IPS-NIHi7 (cell line): Measurements from ENCODE around the gene E2F2.
A peak's percentile ranks its signal among the peaks of the same experiment; 100 is the strongest.

ENCODE experiments used
- DNase-seq: peaks from one replicate; pipeline ENCODE4 v3.0.0; 2012; ENCODE audit warnings: mixed read lengths; ENCODE audit errors: extremely low spot score

Gene E2F2

DNA sequence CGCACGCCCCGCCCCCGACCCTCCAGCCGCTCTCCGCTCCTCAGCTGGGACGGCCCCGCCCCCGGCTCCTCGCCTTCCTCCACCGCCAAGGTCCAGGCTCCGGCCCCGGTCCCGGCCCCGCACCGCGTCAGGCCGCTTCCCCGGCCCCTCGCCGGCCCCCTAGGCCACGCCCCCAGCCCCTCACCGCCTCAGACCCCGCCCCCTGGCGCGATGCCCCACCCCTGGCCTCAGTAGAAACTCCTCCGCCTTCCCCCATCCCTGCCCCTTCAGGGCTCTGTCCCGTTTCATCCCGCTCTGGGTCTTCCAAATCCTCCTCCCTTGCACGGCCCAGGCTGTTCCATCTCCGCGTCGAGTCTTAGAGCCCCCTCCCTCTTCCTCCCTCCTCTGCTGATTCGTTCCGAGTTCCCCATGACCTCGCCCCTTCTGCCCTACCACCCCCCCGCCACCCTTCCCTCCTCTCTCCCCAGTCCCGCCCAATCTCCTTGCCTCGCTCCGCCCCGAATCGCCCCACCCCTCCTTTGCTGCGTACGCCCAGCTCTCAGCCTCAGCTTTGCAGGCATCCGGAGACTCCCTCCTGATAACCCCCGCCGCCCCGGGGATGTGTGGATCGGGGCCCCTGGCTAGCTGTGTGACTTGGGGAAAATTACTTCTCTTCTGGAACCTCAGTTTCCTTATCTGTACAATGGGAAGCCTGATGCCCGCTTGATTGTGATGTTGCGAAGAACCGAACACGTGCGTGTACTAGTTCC lies 46.6 kb downstream of the E2F2 start:
- peak; percentile 99 for DNase-seq

DNA sequence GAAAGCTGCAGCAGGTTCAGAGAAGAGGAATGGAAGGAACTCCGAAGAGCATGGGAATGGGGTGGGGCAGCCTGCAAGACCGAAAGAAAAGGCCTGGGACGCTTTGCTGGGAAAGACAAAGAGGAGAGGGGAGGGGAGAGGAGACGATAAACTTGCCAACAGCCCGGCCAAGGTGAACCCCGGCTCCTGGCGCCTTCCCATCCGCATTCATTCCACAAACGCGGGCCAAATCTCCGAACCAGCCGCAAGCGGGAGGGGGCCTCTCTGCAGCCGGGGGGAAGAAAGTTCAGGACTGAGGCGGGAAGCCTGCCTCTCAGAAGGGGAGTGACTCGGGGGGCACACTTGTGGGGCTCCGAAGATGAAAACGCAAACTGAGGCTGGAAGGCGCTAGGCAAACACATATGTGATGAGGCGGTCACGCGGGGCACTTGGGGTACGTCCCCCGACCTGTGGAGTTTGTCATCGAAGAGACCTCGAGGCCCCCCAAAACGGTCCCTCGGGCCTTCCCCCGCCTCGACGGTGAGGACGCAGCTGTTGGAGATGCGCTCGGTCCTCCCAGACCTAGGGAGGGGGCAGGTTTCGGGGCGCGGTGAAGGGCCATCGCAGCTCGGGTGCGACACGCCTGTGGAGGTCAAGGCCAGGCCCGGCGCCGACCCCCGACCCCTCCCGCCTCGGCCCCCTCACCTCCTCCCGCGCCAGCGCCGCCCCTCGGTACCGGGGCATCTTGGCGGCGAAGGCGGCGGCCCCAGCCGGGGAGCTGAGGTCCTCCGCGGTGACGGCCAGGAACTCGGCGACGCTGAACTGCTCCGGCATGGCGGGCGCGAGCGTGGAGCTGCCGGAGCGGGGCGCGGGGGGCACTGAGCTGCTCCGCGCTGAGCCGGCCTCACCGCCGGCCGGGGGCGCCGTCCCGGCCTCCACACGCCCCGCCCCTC lies 47.4 kb downstream of the E2F2 start, which contains the start of gene ASAP3:
Gene ASAP3, minus strand, starts transcription at position 859 of the 932 bp plus-strand sequence. Its CDS starts 46 bp downstream, at position 813.
- peak; percentile 69 for DNase-seq

GRCh38 chr1:23481904-23482303 lies 49.1 kb downstream of the E2F2 start:
- no peak for DNase-seq

DNA sequence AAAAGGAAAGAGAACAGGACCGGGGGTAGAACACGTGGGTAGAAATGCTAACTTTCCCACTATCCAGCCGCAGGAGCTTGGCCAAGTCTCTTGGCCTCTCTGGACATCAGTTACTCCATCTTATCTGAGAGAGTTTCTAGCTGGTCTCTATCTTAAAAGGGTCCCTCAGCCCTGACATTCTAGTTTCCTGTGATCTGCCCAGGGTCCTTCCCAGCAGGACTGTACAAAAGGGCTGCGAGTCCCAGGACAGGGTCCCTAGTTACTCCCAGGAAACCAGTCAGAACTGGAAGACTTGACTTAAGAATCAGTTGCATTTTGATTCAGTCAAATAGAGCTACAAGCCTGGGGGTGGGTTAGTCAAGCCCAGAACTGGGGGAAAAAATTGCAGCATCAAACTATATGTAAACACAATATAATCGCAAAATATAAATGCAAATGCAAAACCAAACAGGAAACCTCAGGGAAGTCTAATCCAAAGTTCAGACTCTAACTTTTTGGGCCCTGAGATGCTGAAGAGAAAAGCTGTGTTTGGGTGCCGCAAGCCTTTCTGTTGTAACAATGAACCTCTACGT lies 49.9 kb downstream of the E2F2 start:
- DNase-seq: no peak

- DNase-seq: no peak
These were observed 50.6 kb downstream of the E2F2 start for GRCh38 chr1:23480187-23481025.

DNA sequence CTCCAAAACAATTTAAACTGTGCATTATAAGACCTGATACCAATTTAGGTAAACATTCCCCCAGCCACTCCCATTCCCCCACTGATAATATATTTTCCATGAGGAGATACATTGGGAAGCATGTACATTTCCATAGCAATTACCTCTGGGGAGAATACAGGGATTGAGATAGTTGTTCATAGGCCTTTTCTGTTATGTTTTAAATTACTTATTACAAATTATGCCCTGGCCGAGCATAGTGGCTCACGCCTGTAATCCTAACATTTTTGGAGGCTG lies 51.4 kb downstream of the E2F2 start:
- no peak for DNase-seq

- DNase-seq: no peak
These were observed 52.0 kb downstream of the E2F2 start for GRCh38 chr1:23478896-23479665.

- no peak for DNase-seq
These were observed 53.5 kb downstream of the E2F2 start for GRCh38 chr1:23477359-23478144.

- no peak for DNase-seq
These were observed 55.4 kb downstream of the E2F2 start for GRCh38 chr1:23475641-23476040.

- DNase-seq: no peak
These were observed 55.9 kb downstream of the E2F2 start for GRCh38 chr1:23475134-23475628.

DNA sequence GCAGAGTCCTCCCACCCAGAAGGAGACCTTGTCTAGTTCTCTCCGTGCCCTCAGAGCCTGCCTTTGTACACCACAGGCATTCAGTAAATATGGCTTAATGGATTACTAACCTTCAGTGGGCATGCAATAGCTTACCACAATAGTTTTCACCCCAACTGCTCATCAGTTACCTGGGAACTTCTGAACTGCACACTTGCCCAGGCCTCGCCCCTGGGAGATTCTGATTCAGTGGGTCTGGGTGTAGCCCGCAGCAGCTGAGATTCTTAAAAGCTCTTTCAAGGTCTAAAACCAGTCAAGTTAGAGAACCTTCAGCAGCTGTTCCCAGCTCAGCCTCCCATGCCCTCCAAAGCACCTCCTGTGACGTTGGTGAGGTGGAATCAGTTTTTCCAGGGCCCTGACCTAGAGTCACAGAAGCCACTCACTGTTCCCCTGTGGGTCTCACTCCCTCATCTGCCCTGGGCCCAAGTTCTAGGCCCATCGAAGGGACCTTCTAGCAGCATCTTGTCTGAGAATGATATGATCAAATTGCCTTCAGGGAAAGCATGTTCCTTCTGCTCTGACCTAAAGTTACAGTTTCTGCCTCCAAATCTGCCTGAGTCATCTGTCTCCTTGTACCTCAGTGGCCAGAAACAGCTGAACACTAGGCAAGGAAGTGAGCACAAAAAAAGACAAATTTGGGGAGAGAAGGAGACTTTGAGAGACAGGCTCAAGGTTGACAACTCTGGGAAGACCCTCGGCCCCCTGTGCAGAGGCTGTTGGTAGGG lies 57.8 kb downstream of the E2F2 start:
- DNase-seq: no peak

DNA sequence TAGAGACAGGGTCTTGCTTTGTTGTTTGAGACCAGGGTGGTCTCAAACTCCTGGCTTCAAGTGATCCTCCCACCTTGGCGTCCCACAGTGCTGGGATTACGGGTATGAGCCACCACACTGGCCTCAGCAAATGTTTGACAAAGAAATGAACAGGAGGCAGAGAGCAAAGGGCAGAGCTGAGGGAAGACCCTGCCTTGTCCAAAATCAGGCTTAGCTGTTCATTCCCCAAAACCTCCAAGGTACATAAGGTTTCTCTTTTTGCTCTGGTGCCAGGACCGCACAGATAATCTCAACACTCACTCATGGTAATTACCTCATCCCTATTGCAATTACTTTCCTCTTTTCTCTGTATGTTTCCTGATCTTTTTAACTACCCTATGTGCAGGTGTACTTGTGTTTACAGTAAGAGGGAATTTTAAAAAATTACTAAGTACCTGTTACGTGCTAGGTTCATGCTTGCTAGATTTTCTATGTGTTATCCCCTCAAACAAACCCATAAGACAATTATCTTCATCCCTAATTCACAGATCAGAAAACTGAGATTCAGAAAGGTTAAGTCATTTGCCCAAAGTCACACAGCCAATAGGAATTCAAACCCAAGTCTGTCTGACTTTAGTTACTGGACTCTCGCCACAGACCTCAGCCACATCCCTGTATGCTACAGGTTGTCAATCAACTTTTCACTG lies 58.5 kb downstream of the E2F2 start:
- no peak for DNase-seq

DNA sequence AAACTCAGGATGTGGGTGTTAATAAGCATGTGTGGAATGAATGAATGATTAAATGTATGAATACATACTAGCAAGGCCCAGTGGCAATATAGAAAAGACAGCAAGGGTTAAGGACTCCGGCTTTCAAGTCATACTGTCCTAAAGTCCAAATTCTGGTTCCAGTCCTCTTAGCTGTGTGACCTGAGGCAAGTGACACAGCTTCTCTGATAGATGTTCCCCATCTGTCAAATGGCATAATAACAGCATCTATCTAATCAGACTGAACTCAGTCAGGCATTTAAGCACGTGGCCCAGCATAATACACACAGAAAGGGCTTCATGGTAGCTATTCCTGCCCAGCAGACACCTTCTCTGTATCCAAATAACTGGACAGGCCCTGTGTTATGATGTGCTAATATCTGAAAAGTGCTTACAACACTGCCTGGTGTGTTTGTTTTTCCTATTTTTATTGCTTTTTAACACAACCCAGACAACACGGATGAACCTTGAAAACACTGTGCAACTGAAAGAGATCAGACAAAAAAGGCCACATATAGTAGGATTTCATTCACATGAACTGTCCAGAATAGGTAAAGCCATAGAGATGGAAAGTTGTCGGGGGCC lies 59.5 kb downstream of the E2F2 start:
- no peak for DNase-seq

DNA sequence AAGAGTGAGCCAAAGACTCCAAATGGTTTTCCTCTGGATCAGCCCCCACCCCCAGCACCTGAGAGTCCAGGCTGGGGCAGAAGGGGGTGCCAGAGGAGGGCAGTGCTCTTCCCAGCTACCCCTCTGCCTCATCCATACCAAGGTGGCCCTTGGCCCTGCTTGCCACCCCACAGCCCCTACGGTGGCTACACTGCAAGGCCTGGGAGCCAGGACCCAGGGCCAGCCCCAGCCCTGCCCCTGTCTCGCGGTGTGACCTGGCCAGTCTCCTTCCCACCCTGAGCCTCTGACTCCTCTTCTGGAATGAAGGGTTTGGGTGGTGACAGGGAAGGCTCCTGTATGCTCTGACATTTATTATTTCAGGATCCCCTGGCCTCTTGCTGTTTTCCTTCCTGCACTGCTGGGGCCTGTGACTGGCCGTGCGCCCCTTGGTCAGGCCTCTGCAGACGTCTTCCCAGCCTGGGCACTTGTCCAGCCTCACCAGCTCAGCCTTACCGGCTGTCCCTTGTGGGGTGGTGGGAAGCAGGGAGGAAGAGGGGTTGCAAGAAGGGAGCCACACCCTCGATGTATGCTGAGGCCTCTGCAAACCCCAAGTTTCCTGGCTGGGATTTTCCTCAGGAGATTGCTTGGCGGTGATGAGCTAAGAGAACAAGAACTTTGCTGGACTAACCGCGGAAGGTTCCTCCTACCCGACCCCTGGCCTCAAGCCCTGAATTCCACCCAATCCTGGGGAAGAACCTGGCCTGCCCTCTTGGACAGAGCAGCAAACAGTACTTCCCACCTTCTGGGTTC lies 60.6 kb downstream of the E2F2 start:
- peak; percentile 4 for DNase-seq

- DNase-seq: peak; percentile 4
These were observed 61.6 kb downstream of the E2F2 start for GRCh38 chr1:23469372-23469982.

- DNase-seq: no peak
These were observed 64.5 kb downstream of the E2F2 start for GRCh38 chr1:23466423-23466989.

GRCh38 chr1:23463286-23463685 lies 67.7 kb downstream of the E2F2 start:
- no peak for DNase-seq
